ENCODE data around the gene APBB1.

GRCh38 chr11:6362185-6362872, 56.6 kb downstream of the APBB1 start:
- TF ChIP-seq POLR2AphosphoS5 (IDR thresholded peaks at IDR 0.05; ENCODE audit: low read depth) (no peak), CTCF (IDR thresholded peaks at IDR 0.05; ENCODE audit: insufficient read depth, low read length) (no peak), REST (IDR thresholded peaks at IDR 0.05; ENCODE audit: insufficient replicate concordance, low read depth) (no peak)
